ENCODE measurements around the gene TRMT1.

- TF ChIP-seq EP300 (IDR thresholded peaks at IDR 0.05) = no peak
- TF ChIP-seq, protein P1, sequence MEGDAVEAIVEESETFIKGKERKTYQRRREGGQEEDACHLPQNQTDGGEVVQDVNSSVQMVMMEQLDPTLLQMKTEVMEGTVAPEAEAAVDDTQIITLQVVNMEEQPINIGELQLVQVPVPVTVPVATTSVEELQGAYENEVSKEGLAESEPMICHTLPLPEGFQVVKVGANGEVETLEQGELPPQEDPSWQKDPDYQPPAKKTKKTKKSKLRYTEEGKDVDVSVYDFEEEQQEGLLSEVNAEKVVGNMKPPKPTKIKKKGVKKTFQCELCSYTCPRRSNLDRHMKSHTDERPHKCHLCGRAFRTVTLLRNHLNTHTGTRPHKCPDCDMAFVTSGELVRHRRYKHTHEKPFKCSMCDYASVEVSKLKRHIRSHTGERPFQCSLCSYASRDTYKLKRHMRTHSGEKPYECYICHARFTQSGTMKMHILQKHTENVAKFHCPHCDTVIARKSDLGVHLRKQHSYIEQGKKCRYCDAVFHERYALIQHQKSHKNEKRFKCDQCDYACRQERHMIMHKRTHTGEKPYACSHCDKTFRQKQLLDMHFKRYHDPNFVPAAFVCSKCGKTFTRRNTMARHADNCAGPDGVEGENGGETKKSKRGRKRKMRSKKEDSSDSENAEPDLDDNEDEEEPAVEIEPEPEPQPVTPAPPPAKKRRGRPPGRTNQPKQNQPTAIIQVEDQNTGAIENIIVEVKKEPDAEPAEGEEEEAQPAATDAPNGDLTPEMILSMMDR (IDR thresholded peaks at IDR 0.05) = no peak
Observed at GRCh38 chr19:13129384-13129783, 12.8 kb upstream of the TRMT1 start.
